ENCODE measurements around the gene UTP25.
"Not testable (repeated sequence)": the region's sequence is repeated elsewhere in the genome, so short reads cannot be mapped to it uniquely, and the experiment has no call there.

UTP25 gene

GRCh38 chr1:209876078-209876800 lies 48.5 kb downstream of the UTP25 start:
- no peak for DNase-seq

- no peak for DNase-seq
These were observed 49.5 kb downstream of the UTP25 start for GRCh38 chr1:209877087-209877764.

- DNase-seq: no peak
These were observed 51.2 kb downstream of the UTP25 start for GRCh38 chr1:209878964-209879363.

GRCh38 chr1:209879539-209879938 lies 51.8 kb downstream of the UTP25 start:
- DNase-seq: no peak

GRCh38 chr1:209880031-209880430 lies 52.3 kb downstream of the UTP25 start:
- DNase-seq: no peak

- no peak for DNase-seq
These were observed 53.8 kb downstream of the UTP25 start for GRCh38 chr1:209881619-209882018.

GRCh38 chr1:209882286-209882685 lies 54.5 kb downstream of the UTP25 start:
- no peak for DNase-seq

- DNase-seq: no peak
These were observed 55.2 kb downstream of the UTP25 start for GRCh38 chr1:209882942-209883340.

GRCh38 chr1:209883341-209883971 lies 55.7 kb downstream of the UTP25 start:
- no peak for DNase-seq

GRCh38 chr1:209884249-209884648 lies 56.5 kb downstream of the UTP25 start:
- no peak for DNase-seq

- no peak for DNase-seq
These were observed 56.9 kb downstream of the UTP25 start for GRCh38 chr1:209884665-209885117.

GRCh38 chr1:209885403-209886218 lies 57.8 kb downstream of the UTP25 start:
- DNase-seq: no peak

GRCh38 chr1:209886219-209886536 lies 58.4 kb downstream of the UTP25 start:
- no peak for DNase-seq

- DNase-seq: not testable (repeated sequence)
These were observed 60.7 kb downstream of the UTP25 start for GRCh38 chr1:209888291-209889076.

GRCh38 chr1:209889077-209889418 lies 61.3 kb downstream of the UTP25 start:
- DNase-seq: no peak

- DNase-seq: no peak
These were observed 63.0 kb downstream of the UTP25 start for GRCh38 chr1:209890641-209891330.

GRCh38 chr1:209893751-209894150 lies 66.0 kb downstream of the UTP25 start:
- no peak for DNase-seq

GRCh38 chr1:209895709-209896108 lies 67.9 kb downstream of the UTP25 start:
- DNase-seq: no peak

- no peak for DNase-seq
These were observed 68.6 kb downstream of the UTP25 start for GRCh38 chr1:209896346-209896745.

- not testable (repeated sequence) for DNase-seq
These were observed 70.5 kb downstream of the UTP25 start for GRCh38 chr1:209898271-209898670.

- not testable (repeated sequence) for DNase-seq
These were observed 71.1 kb downstream of the UTP25 start for GRCh38 chr1:209898851-209899250.

- no peak for DNase-seq
These were observed 72.2 kb downstream of the UTP25 start for GRCh38 chr1:209899948-209900347.
